Thyroid gland (tissue), 4 donors: ENCODE results near the gene SIRT6.

Source experiments
- POLR2A ChIP-seq, 2 donors: fragments of 450-650 bp; IDR thresholded peaks; one replicate each; pipeline ENCODE4 v1.6.1; 2017; ENCODE audit warnings: antibody characterized with exemption in 2 of 2, mild to moderate bottlenecking in 2 of 2, moderate library complexity in 1 of 2
- TF ChIP-seq, protein P1 (sequence below), 6 experiments: fragments of 200-600 bp in 3 of 6; fragments of 450-650 bp in 3 of 6; sonication (generic) in 3 of 6; IDR thresholded peaks; one replicate each; pipeline ENCODE4 v1.5.1; 2016 to 2019; ENCODE audit warnings: antibody characterized with exemption in 6 of 6, mild to moderate bottlenecking in 2 of 6, inconsistent platforms in 1 of 6, moderate library complexity in 1 of 6

DNA sequence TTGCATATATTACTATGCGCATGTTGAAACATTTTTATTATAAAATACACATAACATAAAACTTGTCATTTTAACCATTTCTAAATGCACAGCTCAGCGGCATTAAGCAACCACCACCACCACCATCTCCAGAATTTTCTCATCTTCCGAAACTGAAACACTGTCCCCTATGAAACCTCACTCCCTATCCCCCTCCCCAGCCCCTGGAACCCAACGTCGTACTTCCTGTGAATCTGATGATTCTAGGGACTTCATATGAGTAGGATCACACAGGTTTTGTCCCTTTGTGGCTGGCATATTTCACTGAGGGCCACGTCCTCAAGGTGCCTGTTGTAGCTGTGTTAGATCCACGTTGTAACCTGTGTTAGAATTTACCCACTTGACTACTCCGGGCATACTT lies 57.7 kb downstream of the SIRT6 start:
- TF ChIP-seq, protein P1, sequence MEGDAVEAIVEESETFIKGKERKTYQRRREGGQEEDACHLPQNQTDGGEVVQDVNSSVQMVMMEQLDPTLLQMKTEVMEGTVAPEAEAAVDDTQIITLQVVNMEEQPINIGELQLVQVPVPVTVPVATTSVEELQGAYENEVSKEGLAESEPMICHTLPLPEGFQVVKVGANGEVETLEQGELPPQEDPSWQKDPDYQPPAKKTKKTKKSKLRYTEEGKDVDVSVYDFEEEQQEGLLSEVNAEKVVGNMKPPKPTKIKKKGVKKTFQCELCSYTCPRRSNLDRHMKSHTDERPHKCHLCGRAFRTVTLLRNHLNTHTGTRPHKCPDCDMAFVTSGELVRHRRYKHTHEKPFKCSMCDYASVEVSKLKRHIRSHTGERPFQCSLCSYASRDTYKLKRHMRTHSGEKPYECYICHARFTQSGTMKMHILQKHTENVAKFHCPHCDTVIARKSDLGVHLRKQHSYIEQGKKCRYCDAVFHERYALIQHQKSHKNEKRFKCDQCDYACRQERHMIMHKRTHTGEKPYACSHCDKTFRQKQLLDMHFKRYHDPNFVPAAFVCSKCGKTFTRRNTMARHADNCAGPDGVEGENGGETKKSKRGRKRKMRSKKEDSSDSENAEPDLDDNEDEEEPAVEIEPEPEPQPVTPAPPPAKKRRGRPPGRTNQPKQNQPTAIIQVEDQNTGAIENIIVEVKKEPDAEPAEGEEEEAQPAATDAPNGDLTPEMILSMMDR (IDR thresholded peaks at IDR 0.05), result no peak
- TF ChIP-seq POLR2A (IDR thresholded peaks at IDR 0.05), result no peak
